ENCODE results near the gene KLHL30. TPM values are rescaled to one million over a fixed set of nuclear protein-coding genes. Genes with fewer than 3 reads are reported as not detected.
"Not testable (repeated sequence)": the region's sequence is repeated elsewhere in the genome, so short reads cannot be mapped to it uniquely, and the experiment has no call there.

The KLHL30 gene
- total RNA-seq, 1 experiment from 2014 or later: 4.1 TPM

DNA sequence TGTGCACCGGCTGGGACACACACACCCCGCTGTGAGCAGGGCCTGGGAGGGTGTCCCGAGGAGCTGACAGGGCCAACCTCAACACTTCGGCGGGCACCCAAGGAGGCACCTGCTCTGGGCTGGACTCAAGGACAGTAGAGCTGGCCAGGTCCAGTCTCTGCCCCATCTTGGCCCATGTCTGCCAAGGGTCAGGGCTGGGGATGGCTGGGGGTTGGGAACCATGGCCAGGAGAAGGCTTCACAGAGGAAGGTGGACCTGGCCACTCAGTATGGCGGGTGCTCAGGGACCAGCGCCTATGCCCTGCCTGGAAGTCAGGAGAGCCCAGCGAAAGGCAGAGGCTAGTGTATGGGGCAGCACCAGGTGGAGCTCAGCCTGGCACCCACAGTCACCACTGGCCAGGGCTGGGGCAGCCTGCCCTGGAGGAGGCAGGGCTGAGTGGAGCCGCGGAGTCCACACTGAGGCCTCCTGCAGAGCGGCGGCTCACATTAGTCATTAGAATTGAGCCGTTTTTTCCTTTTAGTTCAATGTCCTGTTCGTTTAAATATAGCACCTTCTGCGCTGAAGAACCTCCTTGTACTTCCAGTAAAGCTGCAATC lies 24.5 kb downstream of the KLHL30 start:
- H3K27ac ChIP-seq: no peak overlapping the region
- no peak overlapping the region for H3K4me3 ChIP-seq
- DNase-seq: no peak
- peaks cover 8% of the 10 kb centered on the region for H3K4me1 ChIP-seq
- no peaks in the 10 kb centered on the region for H3K27me3 ChIP-seq
- H3K36me3 ChIP-seq: no peaks in the 10 kb centered on the region
- H3K9me3 ChIP-seq (replicated peaks): no peaks in the 10 kb centered on the region

GRCh38 chr2:238163481-238164198 lies 25.2 kb downstream of the KLHL30 start:
- H3K27me3 ChIP-seq: no peaks in the 10 kb centered on the region
- H3K36me3 ChIP-seq: peaks cover 3% of the 10 kb centered on the region; the same call in 1 of the 2 replicates
- DNase-seq: no peak
- H3K4me3 ChIP-seq: no peak overlapping the region
- H3K4me1 ChIP-seq: peaks cover 8% of the 10 kb centered on the region
- no peak overlapping the region for H3K27ac ChIP-seq
- no peaks in the 10 kb centered on the region for H3K9me3 ChIP-seq (replicated peaks)

GRCh38 chr2:238164906-238165287 lies 26.4 kb downstream of the KLHL30 start:
- Histone ChIP-seq H3K27ac (no peak overlapping the region), H3K27me3 (no peaks in the 10 kb centered on the region), H3K4me1 (peaks cover 6% of the 10 kb centered on the region), H3K36me3 (peaks cover 15% of the 10 kb centered on the region), H3K9me3 (replicated peaks) (no peaks in the 10 kb centered on the region), H3K4me3 (no peak overlapping the region)
- DNase-seq: no peak

DNA sequence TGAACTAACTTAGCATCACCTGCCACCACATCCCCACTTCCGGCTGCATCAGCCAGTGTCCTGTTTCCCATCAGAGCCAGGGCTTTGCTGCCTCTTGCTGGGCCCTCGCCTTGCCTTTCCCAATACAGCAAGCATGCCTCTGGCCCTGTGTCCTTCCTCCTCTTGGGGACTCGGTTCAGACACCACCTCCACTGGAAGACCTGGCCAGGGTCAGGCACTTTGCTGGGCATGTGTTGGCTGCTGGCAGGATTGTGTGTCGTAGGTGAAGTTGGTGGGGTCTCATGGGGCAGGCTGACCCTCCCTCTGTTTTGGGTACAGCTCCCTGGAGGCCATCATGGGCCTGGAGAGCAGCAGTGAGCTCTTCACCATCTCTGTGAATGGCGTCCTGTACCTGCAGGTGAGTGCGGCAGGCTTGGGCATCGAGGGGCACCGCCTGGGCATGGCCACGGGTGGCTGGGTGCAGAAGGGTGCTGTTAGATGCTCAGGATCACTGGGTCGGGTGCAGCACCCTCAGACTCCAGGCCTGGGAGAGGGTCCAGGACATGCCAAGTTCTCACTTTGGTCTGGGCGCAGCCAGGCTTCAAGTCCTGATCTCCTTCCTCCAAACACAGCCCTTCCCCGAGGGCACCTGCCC lies 26.9 kb downstream of the KLHL30 start:
- no peak for DNase-seq
- Histone ChIP-seq H3K9me3 (replicated peaks) (no peaks in the 10 kb centered on the region), H3K4me1 (peaks cover 6% of the 10 kb centered on the region), H3K27ac (no peak overlapping the region), H3K27me3 (no peaks in the 10 kb centered on the region), H3K4me3 (no peak overlapping the region), H3K36me3 (peaks cover 20% of the 10 kb centered on the region)

- no peak overlapping the region for H3K27ac ChIP-seq
- H3K9me3 ChIP-seq (replicated peaks): no peaks in the 10 kb centered on the region
- H3K4me3 ChIP-seq: no peak overlapping the region
- no peak for DNase-seq
- H3K4me1 ChIP-seq: peaks cover 2% of the 10 kb centered on the region; the same call in 1 of the 2 replicates
- no peaks in the 10 kb centered on the region for H3K27me3 ChIP-seq
- H3K36me3 ChIP-seq: peaks cover 30% of the 10 kb centered on the region
These were observed 28.2 kb downstream of the KLHL30 start for GRCh38 chr2:238166391-238167343.

DNA sequence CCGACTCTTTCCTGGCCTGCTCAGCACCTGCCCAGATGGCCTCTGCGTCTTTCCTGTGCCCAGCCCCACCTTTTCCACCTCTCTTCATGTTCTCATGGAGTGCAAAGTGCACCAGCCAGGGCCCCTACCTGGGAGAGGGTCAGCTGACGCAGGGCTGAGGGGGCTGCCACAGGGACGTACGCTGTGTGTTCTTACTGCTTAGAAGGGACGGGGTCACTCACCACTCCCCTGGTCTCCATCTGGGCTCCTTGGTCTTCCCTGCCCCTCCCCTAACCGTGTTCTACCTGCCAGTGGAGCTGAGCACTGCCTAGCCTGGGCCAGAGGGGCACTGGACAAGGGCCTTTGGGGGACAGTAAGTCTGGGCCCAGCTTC lies 28.9 kb downstream of the KLHL30 start:
- H3K36me3 ChIP-seq: peaks cover 34% of the 10 kb centered on the region
- no peak overlapping the region for H3K27ac ChIP-seq
- no peaks in the 10 kb centered on the region for H3K9me3 ChIP-seq (replicated peaks)
- H3K4me1 ChIP-seq: peaks cover 2% of the 10 kb centered on the region; the same call in 1 of the 2 replicates
- DNase-seq: no peak
- no peak overlapping the region for H3K4me3 ChIP-seq
- no peaks in the 10 kb centered on the region for H3K27me3 ChIP-seq

DNA sequence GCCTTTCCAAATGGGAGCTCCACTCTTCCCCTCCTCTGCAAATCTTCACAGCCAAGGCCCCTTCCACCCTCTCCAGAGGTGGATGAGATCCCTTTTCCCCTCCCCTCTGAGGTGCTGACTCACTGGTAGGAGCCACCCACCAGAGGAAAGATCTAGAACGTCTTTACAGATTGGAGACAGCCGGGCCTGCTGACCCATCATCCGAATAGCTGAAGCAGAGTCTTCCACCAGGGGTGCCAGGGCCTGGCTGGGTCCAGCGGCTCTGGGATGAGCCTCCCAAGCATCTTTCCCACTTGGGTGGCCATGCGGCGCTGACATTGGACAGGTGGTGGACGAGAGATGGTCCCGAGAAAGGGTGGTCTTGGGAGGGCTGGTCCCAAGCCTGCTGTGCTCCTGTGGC lies 29.3 kb downstream of the KLHL30 start:
- peaks cover 2% of the 10 kb centered on the region; the same call in 1 of the 2 replicates for H3K4me1 ChIP-seq
- H3K4me3 ChIP-seq: no peak overlapping the region
- peaks cover 38% of the 10 kb centered on the region for H3K36me3 ChIP-seq
- no peak for DNase-seq
- no peaks in the 10 kb centered on the region for H3K27me3 ChIP-seq
- H3K27ac ChIP-seq: no peak overlapping the region
- no peaks in the 10 kb centered on the region for H3K9me3 ChIP-seq (replicated peaks)

GRCh38 chr2:238168196-238169047 lies 30.0 kb downstream of the KLHL30 start:
- Histone ChIP-seq H3K9me3 (replicated peaks) (no peaks in the 10 kb centered on the region), H3K36me3 (peaks cover 40% of the 10 kb centered on the region), H3K27ac (no peak overlapping the region), H3K4me1 (peaks cover 2% of the 10 kb centered on the region; the same call in 1 of the 2 replicates), H3K27me3 (no peaks in the 10 kb centered on the region), H3K4me3 (no peak overlapping the region)
- DNase-seq: no peak

GRCh38 chr2:238169048-238169707 lies 30.7 kb downstream of the KLHL30 start:
- Histone ChIP-seq H3K4me1 (peaks cover 2% of the 10 kb centered on the region; the same call in 1 of the 2 replicates), H3K4me3 (no peak overlapping the region), H3K9me3 (replicated peaks) (no peaks in the 10 kb centered on the region), H3K36me3 (peaks cover 47% of the 10 kb centered on the region), H3K27me3 (no peaks in the 10 kb centered on the region), H3K27ac (no peak overlapping the region)
- no peak for DNase-seq

GRCh38 chr2:238169708-238170251 lies 31.3 kb downstream of the KLHL30 start:
- H3K27ac ChIP-seq: no peak overlapping the region

DNA sequence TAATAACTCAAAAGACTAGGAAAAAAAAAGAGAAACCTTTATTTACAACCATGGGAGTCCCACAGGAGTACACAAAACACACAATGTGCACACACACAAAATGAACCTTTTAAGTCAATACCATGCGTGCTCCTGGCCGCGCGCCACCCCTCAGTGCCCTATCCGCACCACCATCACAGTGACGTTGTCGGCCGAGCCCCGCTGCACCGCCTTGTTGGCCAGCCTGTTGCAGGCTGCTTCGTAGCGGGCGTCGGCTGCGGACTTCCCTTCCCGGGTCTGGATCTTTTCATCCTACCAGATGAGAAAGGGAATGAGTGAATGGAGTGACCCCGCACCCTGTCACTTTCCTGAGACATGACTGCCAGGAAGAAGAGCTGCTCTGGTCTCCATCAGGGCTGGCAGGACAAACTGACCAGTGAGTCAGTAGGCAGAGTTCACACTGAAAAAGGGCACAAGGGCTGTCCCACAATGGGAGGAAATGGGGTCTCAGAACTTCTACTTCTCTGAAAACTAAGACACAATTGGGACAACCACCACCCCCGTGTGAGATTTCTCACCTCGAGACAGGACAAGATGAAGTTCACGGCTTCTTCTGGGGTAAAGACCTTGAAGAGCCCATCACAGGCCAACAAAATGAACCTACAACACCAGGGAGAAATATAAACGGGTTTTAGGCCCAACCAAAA lies 32.1 kb downstream of the KLHL30 start:
- peaks cover 60% of the 10 kb centered on the region for H3K36me3 ChIP-seq
- no peaks in the 10 kb centered on the region for H3K9me3 ChIP-seq (replicated peaks)
- H3K4me3 ChIP-seq: no peak overlapping the region
- DNase-seq: no peak
- no peaks in the 10 kb centered on the region for H3K27me3 ChIP-seq
- H3K27ac ChIP-seq: no peak overlapping the region
- peaks cover 2% of the 10 kb centered on the region; the same call in 1 of the 2 replicates for H3K4me1 ChIP-seq

More at GRCh38 chr2:238169708-238170251, 31.3 kb downstream of the KLHL30 start:
- H3K4me1 ChIP-seq: peaks cover 2% of the 10 kb centered on the region; the same call in 1 of the 2 replicates
- peaks cover 53% of the 10 kb centered on the region for H3K36me3 ChIP-seq
- DNase-seq: no peak
- no peak overlapping the region for H3K4me3 ChIP-seq
- H3K9me3 ChIP-seq (replicated peaks): no peaks in the 10 kb centered on the region
- no peaks in the 10 kb centered on the region for H3K27me3 ChIP-seq

- H3K4me3 ChIP-seq; H3K4me1 ChIP-seq; H3K9me3 ChIP-seq (replicated peaks); H3K27me3 ChIP-seq; DNase-seq; H3K27ac ChIP-seq: not testable (repeated sequence)
- peaks cover 63% of the 10 kb centered on the region for H3K36me3 ChIP-seq
These were observed 32.6 kb downstream of the KLHL30 start for GRCh38 chr2:238171072-238171431.

Measured in SJCRH30 (cell line).